ENCODE data around the gene NSUN2. TPM values are rescaled to one million over a fixed set of nuclear protein-coding genes. Genes with fewer than 3 reads are reported as not detected.
A peak's percentile ranks its signal among the peaks of the same experiment; 100 is the strongest.

Gene NSUN2
- total RNA-seq, 4 donors from 2014 or later = 27.5 to 134 (median 55.8) TPM

- peaks cover 0 to 7% (median 2%) of the 10 kb centered on the region in 4 donors for H3K4me1 ChIP-seq
- no peak for DNase-seq
- peaks cover 0 to 8% of the 10 kb centered on the region in 2 donors for H3K27me3 ChIP-seq
- H3K4me3 ChIP-seq = peak overlapping the region in 3 of 4 donors; percentile 36 to 45 (median 43)
- no peaks in the 10 kb centered on the region for H3K9me3 ChIP-seq
- TF ChIP-seq CTCF (IDR thresholded peaks at IDR 0.05) (no peak), POLR2A (IDR thresholded peaks at IDR 0.05) (no peak)
- H3K36me3 ChIP-seq = no peaks in the 10 kb centered on the region
- no peak overlapping the region for H3K27ac ChIP-seq
Observed at GRCh38 chr5:6582507-6583048, 50.3 kb downstream of the NSUN2 start.

GRCh38 chr5:6581559-6582426, 51.1 kb downstream of the NSUN2 start:
- TF ChIP-seq POLR2A (IDR thresholded peaks at IDR 0.05) (no peak), CTCF (IDR thresholded peaks at IDR 0.05) (no peak)
- no peak for DNase-seq
- H3K27me3 ChIP-seq = peaks cover 0 to 8% of the 10 kb centered on the region in 2 donors

GRCh38 chr5:6581090-6581489, 51.8 kb downstream of the NSUN2 start:
- no peak for DNase-seq
- Histone ChIP-seq H3K27ac (no peak overlapping the region), H3K4me3 (no peak overlapping the region), H3K27me3 (peaks cover 0 to 8% of the 10 kb centered on the region in 2 donors), H3K4me1 (peaks cover 0 to 7% (median 2%) of the 10 kb centered on the region in 4 donors), H3K9me3 (no peaks in the 10 kb centered on the region), H3K36me3 (no peaks in the 10 kb centered on the region)
- TF ChIP-seq CTCF (IDR thresholded peaks at IDR 0.05) = no peak
- TF ChIP-seq POLR2A (IDR thresholded peaks at IDR 0.05) = no peak

More at GRCh38 chr5:6581559-6582426, 51.1 kb downstream of the NSUN2 start:
- Histone ChIP-seq H3K4me1 (peaks cover 0 to 7% (median 2%) of the 10 kb centered on the region in 4 donors), H3K36me3 (no peaks in the 10 kb centered on the region), H3K4me3 (no peak overlapping the region), H3K27ac (no peak overlapping the region), H3K9me3 (no peaks in the 10 kb centered on the region)

- Histone ChIP-seq H3K27ac (no peak overlapping the region), H3K36me3 (no peaks in the 10 kb centered on the region), H3K27me3 (peaks cover 0 to 8% of the 10 kb centered on the region in 2 donors), H3K4me1 (peaks cover 0 to 7% (median 2%) of the 10 kb centered on the region in 4 donors), H3K9me3 (no peaks in the 10 kb centered on the region), H3K4me3 (no peak overlapping the region)
- no peak for DNase-seq
- no peak for TF ChIP-seq CTCF (IDR thresholded peaks at IDR 0.05)
- no peak for TF ChIP-seq POLR2A (IDR thresholded peaks at IDR 0.05)
Observed at GRCh38 chr5:6579535-6579934, 53.3 kb downstream of the NSUN2 start.

- Histone ChIP-seq H3K4me1 (peaks cover 0 to 7% (median 2%) of the 10 kb centered on the region in 4 donors), H3K9me3 (no peaks in the 10 kb centered on the region), H3K27ac (no peak overlapping the region), H3K27me3 (peaks cover 0 to 8% of the 10 kb centered on the region in 2 donors), H3K36me3 (no peaks in the 10 kb centered on the region), H3K4me3 (no peak overlapping the region)
- TF ChIP-seq POLR2A (IDR thresholded peaks at IDR 0.05) (no peak), CTCF (IDR thresholded peaks at IDR 0.05) (no peak)
- DNase-seq = no peak
Observed at GRCh38 chr5:6578676-6579343, 54.0 kb downstream of the NSUN2 start.
